ENCODE measurements around the gene TMEM39B. TPM values are rescaled to one million over a fixed set of nuclear protein-coding genes. Genes with fewer than 3 reads are reported as not detected.

TMEM39B gene
- polyA plus RNA-seq, 1 donor = 15.8 TPM

Other genes with a start within 250 kb of the TMEM39B start
- 205 TPM for gene PTP4A2, start 134.6 kb upstream of the TMEM39B start, polyA plus RNA-seq (ENCODE audit: insufficient read length)
- 138 TPM for gene KHDRBS1, start 59.1 kb upstream of the TMEM39B start, polyA plus RNA-seq (ENCODE audit: insufficient read length)
- gene KPNA6, start 35.1 kb downstream of the TMEM39B start, polyA plus RNA-seq (ENCODE audit: insufficient read length) = 25.6 TPM
- gene TXLNA, start 106.7 kb downstream of the TMEM39B start, polyA plus RNA-seq (ENCODE audit: insufficient read length) = 30.8 TPM
- gene CCDC28B, start 127.7 kb downstream of the TMEM39B start, polyA plus RNA-seq (ENCODE audit: insufficient read length) = 44.2 TPM
- gene IQCC, start 132.7 kb downstream of the TMEM39B start, polyA plus RNA-seq (ENCODE audit: insufficient read length) = 3.8 TPM
- gene DCDC2B, start 136.2 kb downstream of the TMEM39B start, polyA plus RNA-seq (ENCODE audit: insufficient read length) = 0.67 TPM
- gene TMEM234, start 149.4 kb downstream of the TMEM39B start, polyA plus RNA-seq (ENCODE audit: insufficient read length) = 11.3 TPM
- gene EIF3I, start 149.5 kb downstream of the TMEM39B start, polyA plus RNA-seq (ENCODE audit: insufficient read length) = 149 TPM
- gene FAM167B, start 174.3 kb downstream of the TMEM39B start, polyA plus RNA-seq (ENCODE audit: insufficient read length) = 7.6 TPM
- 0.89 TPM for gene LCK, start 178.3 kb downstream of the TMEM39B start, polyA plus RNA-seq (ENCODE audit: insufficient read length)
- 43.7 TPM for gene HDAC1, start 219.1 kb downstream of the TMEM39B start, polyA plus RNA-seq (ENCODE audit: insufficient read length)

All from hindlimb muscle (tissue), 1 donor.